Measurements from ENCODE around the gene TGFBR3L.

DNA sequence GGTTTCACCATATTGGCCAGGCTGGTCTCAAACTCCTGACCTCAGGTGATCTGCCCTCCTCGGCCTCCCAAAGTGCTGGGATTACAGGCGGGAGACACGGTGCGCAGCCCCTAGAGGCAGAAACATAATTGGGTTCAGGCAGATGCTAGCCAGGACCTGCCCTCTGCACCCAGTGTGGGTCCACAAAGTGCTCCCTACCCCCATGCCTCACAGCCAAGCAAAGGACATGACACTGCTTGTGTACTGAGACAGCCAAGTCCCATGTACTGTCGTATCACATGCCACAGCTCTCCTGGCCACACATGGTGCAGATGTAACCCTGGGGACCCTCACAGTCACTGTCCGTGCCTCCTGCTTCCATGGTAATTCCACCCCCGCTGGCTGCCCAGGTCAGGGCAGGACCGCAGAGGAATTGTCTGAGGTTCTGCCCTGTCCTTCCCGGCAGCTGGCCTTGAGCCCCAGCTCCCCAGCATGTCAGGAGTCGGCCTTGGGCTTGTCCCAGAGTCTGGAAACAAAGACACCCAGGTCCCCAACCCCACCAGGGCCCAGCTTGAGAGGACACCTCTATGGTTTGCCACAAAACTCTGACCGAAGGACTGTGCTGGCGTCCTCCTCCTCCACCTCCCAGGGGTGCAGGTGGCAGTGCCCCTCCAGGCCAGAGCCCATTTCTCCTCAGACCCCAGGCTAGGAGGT lies 48.1 kb upstream of the TGFBR3L start:
- no peak for TF ChIP-seq POLR2A (IDR thresholded peaks at IDR 0.05)
- TF ChIP-seq, protein P1, sequence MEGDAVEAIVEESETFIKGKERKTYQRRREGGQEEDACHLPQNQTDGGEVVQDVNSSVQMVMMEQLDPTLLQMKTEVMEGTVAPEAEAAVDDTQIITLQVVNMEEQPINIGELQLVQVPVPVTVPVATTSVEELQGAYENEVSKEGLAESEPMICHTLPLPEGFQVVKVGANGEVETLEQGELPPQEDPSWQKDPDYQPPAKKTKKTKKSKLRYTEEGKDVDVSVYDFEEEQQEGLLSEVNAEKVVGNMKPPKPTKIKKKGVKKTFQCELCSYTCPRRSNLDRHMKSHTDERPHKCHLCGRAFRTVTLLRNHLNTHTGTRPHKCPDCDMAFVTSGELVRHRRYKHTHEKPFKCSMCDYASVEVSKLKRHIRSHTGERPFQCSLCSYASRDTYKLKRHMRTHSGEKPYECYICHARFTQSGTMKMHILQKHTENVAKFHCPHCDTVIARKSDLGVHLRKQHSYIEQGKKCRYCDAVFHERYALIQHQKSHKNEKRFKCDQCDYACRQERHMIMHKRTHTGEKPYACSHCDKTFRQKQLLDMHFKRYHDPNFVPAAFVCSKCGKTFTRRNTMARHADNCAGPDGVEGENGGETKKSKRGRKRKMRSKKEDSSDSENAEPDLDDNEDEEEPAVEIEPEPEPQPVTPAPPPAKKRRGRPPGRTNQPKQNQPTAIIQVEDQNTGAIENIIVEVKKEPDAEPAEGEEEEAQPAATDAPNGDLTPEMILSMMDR (IDR thresholded peaks at IDR 0.05): no peak
